CD4-positive, alpha-beta T cell treated with Interferon gamma for 1 hour (primary cell): Measurements from ENCODE around the gene LRP10.
A peak's percentile ranks its signal among the peaks of the same experiment; 100 is the strongest.
"Not testable (repeated sequence)": the region's sequence is repeated elsewhere in the genome, so short reads cannot be mapped to it uniquely, and the experiment has no call there.

Source experiments
- DNase-seq: peaks from one replicate; pipeline ENCODE4 v3.0.0-alpha.2; 2020

LRP10 gene

GRCh38 chr14:22844221-22845102 lies 27.1 kb upstream of the LRP10 start:
- DNase-seq, result no peak

GRCh38 chr14:22845103-22845394 lies 26.5 kb upstream of the LRP10 start:
- DNase-seq, result no peak

- DNase-seq, result no peak
Observed at GRCh38 chr14:22845821-22846625, 25.5 kb upstream of the LRP10 start.

- no peak for DNase-seq
Observed at GRCh38 chr14:22846811-22847307, 24.7 kb upstream of the LRP10 start.

- no peak for DNase-seq
Observed at GRCh38 chr14:22847661-22848341, 23.7 kb upstream of the LRP10 start.

- no peak for DNase-seq
Observed at GRCh38 chr14:22848351-22849164, 23.0 kb upstream of the LRP10 start.

GRCh38 chr14:22849212-22849819 lies 22.2 kb upstream of the LRP10 start:
- no peak for DNase-seq

GRCh38 chr14:22850944-22851764 lies 20.4 kb upstream of the LRP10 start:
- DNase-seq, result peak; percentile 14

- DNase-seq, result not testable (repeated sequence)
Observed at GRCh38 chr14:22852178-22852577, 19.4 kb upstream of the LRP10 start.

- no peak for DNase-seq
Observed at GRCh38 chr14:22852599-22852939, 19.0 kb upstream of the LRP10 start.

- peak; percentile 84 for DNase-seq
Observed at GRCh38 chr14:22852940-22853767, 18.4 kb upstream of the LRP10 start.

GRCh38 chr14:22854296-22854695 lies 17.2 kb upstream of the LRP10 start:
- DNase-seq, result not testable (repeated sequence)

- DNase-seq, result no peak
Observed at GRCh38 chr14:22854963-22855724, 16.4 kb upstream of the LRP10 start.

GRCh38 chr14:22856428-22856827 lies 15.1 kb upstream of the LRP10 start:
- DNase-seq, result no peak

GRCh38 chr14:22860377-22860776 lies 11.2 kb upstream of the LRP10 start:
- DNase-seq, result not testable (repeated sequence)

GRCh38 chr14:22861651-22862050 lies 9.9 kb upstream of the LRP10 start:
- no peak for DNase-seq

- DNase-seq, result no peak
Observed at GRCh38 chr14:22864979-22865378, 6.6 kb upstream of the LRP10 start.

GRCh38 chr14:22865424-22866405 lies 5.8 kb upstream of the LRP10 start:
- no peak for DNase-seq
